Peyer's patch (tissue), 4 donors: ENCODE measurements around the gene ODAM.

Source experiments
- CTCF ChIP-seq, 6 experiments: fragments of 450-650 bp in 4 of 6; fragments of 200-600 bp in 2 of 6; sonication (generic) in 1 of 6; IDR thresholded peaks; one replicate each; pipeline ENCODE4 v1.5.1; 2017 to 2019; ENCODE audit warnings: antibody characterized with exemption in 6 of 6, mild to moderate bottlenecking in 3 of 6, moderate library complexity in 1 of 6
- POLR2A ChIP-seq, 2 donors: fragments of 450-650 bp; IDR thresholded peaks; one replicate each; pipeline ENCODE4 v1.5.1; 2017; ENCODE audit warnings: antibody characterized with exemption in 2 of 2, mild to moderate bottlenecking in 2 of 2, moderate library complexity in 2 of 2

GRCh38 chr4:70236125-70236524 lies 40.6 kb downstream of the ODAM start:
- TF ChIP-seq CTCF (IDR thresholded peaks at IDR 0.05) (no peak), POLR2A (IDR thresholded peaks at IDR 0.05) (no peak)
